A549 (cell line): Measurements from ENCODE around the gene PLEKHA7. TPM values are rescaled to one million over a fixed set of nuclear protein-coding genes. Genes with fewer than 3 reads are reported as not detected.

ENCODE experiments used
- ATAC-seq, 2 experiments: fragments of 200-7000 bp in 1 of 2; fragments of >200 bp in 1 of 2; cut with Nextera tagmentation in 1 of 2; cut with Tn5 transposase in 1 of 2; 3 replicates each; pipeline versions ENCODE4 v1.8.0 to v1.9.1; 2018 to 2020; ENCODE audit warnings: mild to moderate bottlenecking in 1 of 2, moderate library complexity in 1 of 2
- CTCF ChIA-PET: fragments of 300-600 bp; sonication (Branson Sonifier 250); formaldehyde crosslinking; extraction: SDS; loops from one replicate; lab custom pipeline; 2021; ENCODE audit warnings: antibody characterized with exemption, inconsistent platforms; lab: Yijun Ruan, JAX
- POLR2A ChIA-PET: fragments of 350-600 bp; formaldehyde crosslinking; extraction: SDS; loops from one replicate; lab custom pipeline; 2021; ENCODE audit warnings: antibody characterized with exemption, inconsistent platforms; lab: Yijun Ruan, JAX
- DNase-seq, 2 experiments: peaks; one replicate each; pipeline versions ENCODE4 v3.0.0 to v3.0.0-alpha.2; 2011 to 2016; ENCODE audit warnings: low read depth in 1 of 2, low spot score in 1 of 2
- FAIRE-seq: peaks from 2 replicates; lab custom pipeline; 2011; peaks lifted over from hg19 to GRCh38; lab: Jason Lieb, UNC
- H3K27ac ChIP-seq, 2 experiments: fragments of >200 bp; sonication (Bioruptor Twin); formaldehyde crosslinking; 3 replicates each; pipeline ENCODE4 v1.5.1; 2016 to 2017
- H3K4me1 ChIP-seq: fragments of >200 bp; sonication (Bioruptor Twin); formaldehyde crosslinking; 3 replicates; pipeline ENCODE4 v1.6.1; 2016
- H3K4me2 ChIP-seq: fragments of >200 bp; sonication (Bioruptor Twin); formaldehyde crosslinking; 3 replicates; pipeline ENCODE4 v1.6.1; 2016
- H3K4me3 ChIP-seq: fragments of >200 bp; sonication (Bioruptor Twin); formaldehyde crosslinking; 3 replicates; pipeline ENCODE4 v1.5.1; 2016
- H3K9me3 ChIP-seq: fragments of >200 bp; sonication (Bioruptor Twin); formaldehyde crosslinking; 3 replicates; pipeline ENCODE4 v1.6.1; 2016
- ATOH8 ChIP-seq: fragments of 250-450 bp; sonication (Bioruptor Pico); IDR thresholded peaks from 2 replicates; pipeline ENCODE4 v1.5.0; 2020; ENCODE audit warnings: low read depth, mild to moderate bottlenecking, moderate library complexity
- BCL3 ChIP-seq: fragments of >200 bp; sonication (Bioruptor Twin); formaldehyde crosslinking; IDR thresholded peaks from 3 replicates; pipeline ENCODE4 v1.6.1; 2016
- CBX8 ChIP-seq: fragments of 200-600 bp; sonication (generic); IDR thresholded peaks from 2 replicates; pipeline ENCODE4 v1.6.1; 2016
- CHD2 ChIP-seq: fragments of 150-350 bp; IDR thresholded peaks from 2 replicates; pipeline ENCODE4 v1.6.1; 2014; ENCODE audit warnings: low read length; ENCODE audit not compliant: partially characterized antibody
- CHD4 ChIP-seq: fragments of 200-600 bp; sonication (generic); IDR thresholded peaks from 2 replicates; pipeline ENCODE4 v1.6.1; 2016; ENCODE audit warnings: antibody characterized with exemption, mild to moderate bottlenecking, borderline replicate concordance
- CTCF ChIP-seq: fragments of >200 bp; sonication (Bioruptor Twin); formaldehyde crosslinking; IDR thresholded peaks from 3 replicates; pipeline ENCODE4 v1.5.1; 2016
- E2F6 ChIP-seq: IDR thresholded peaks from 2 replicates; pipeline ENCODE4 v1.6.1; 2012; ENCODE audit warnings: low read depth, borderline replicate concordance
- EHF ChIP-seq: fragments of 250-450 bp; sonication (Bioruptor Pico); IDR thresholded peaks from 2 replicates; pipeline ENCODE4 v1.5.0; 2020; ENCODE audit warnings: mild to moderate bottlenecking
- EHMT2 ChIP-seq: fragments of 200-600 bp; sonication (generic); IDR thresholded peaks from 2 replicates; pipeline ENCODE4 v1.6.1; 2016; ENCODE audit warnings: antibody characterized with exemption, low read depth, mild to moderate bottlenecking, moderate library complexity
- EP300 ChIP-seq, 2 experiments: fragments of >200 bp; sonication (Bioruptor Twin); formaldehyde crosslinking; IDR thresholded peaks; 2 replicates in 1 of 2; 3 replicates in 1 of 2; pipeline ENCODE4 v1.6.1; 2016 to 2017
- FOXS1 ChIP-seq: fragments of 250-450 bp; sonication (Bioruptor Pico); IDR thresholded peaks from 2 replicates; pipeline ENCODE4 v1.5.0; 2020; ENCODE audit warnings: mild to moderate bottlenecking, moderate library complexity
- HOXA7 ChIP-seq: fragments of 250-450 bp; sonication (Bioruptor Pico); IDR thresholded peaks from 2 replicates; pipeline ENCODE4 v1.5.0; 2020; ENCODE audit warnings: mild to moderate bottlenecking, moderate library complexity
- HOXB13 ChIP-seq: fragments of 250-450 bp; sonication (Bioruptor Pico); IDR thresholded peaks from 2 replicates; pipeline ENCODE4 v1.5.0; 2020; ENCODE audit warnings: low read depth, mild to moderate bottlenecking, moderate library complexity
- JUNB ChIP-seq: fragments of >200 bp; sonication (Bioruptor Twin); formaldehyde crosslinking; IDR thresholded peaks from 2 replicates; pipeline ENCODE4 v1.6.1; 2016
- KDM1A ChIP-seq: fragments of 200-600 bp; sonication (generic); IDR thresholded peaks from 2 replicates; pipeline ENCODE4 v1.6.1; 2016; ENCODE audit warnings: low read depth, mild to moderate bottlenecking
- KDM5A ChIP-seq: fragments of 200-600 bp; sonication (generic); IDR thresholded peaks from 2 replicates; pipeline ENCODE4 v1.6.1; 2016; ENCODE audit warnings: antibody characterized with exemption, mild to moderate bottlenecking
- MAFK ChIP-seq: fragments of 450-650 bp; IDR thresholded peaks from 2 replicates; pipeline ENCODE4 v1.6.1; 2014; ENCODE audit not compliant: partially characterized antibody
- NFE2L2 ChIP-seq: fragments of 150-350 bp; conservative IDR thresholded peaks from 2 replicates; pipeline ENCODE4 v1.6.1; 2014; ENCODE audit warnings: low read length
- POLR2AphosphoS2 ChIP-seq: conservative IDR thresholded peaks from 2 replicates; pipeline ENCODE4 v1.6.1; 2012; ENCODE audit warnings: low read length, improper control_type of control experiment, inconsistent platforms
- RARB ChIP-seq: fragments of 250-450 bp; sonication (Bioruptor Pico); IDR thresholded peaks from 2 replicates; pipeline ENCODE4 v1.8.0; 2021; ENCODE audit warnings: mild to moderate bottlenecking, moderate library complexity
- REST ChIP-seq: fragments of 200-600 bp; sonication (generic); IDR thresholded peaks from 2 replicates; pipeline ENCODE4 v1.6.1; 2016; ENCODE audit warnings: antibody characterized with exemption, mild to moderate bottlenecking, moderate library complexity
- TFCP2L1 ChIP-seq: fragments of 250-450 bp; sonication (Bioruptor Pico); IDR thresholded peaks from 2 replicates; pipeline ENCODE4 v1.5.0; 2021; ENCODE audit warnings: mild to moderate bottlenecking
- ZC3H11A ChIP-seq: fragments of 450-650 bp; IDR thresholded peaks from 2 replicates; pipeline ENCODE4 v1.6.1; 2014; ENCODE audit warnings: antibody characterized with exemption, mild to moderate bottlenecking
- ZFP36 ChIP-seq: fragments of 450-650 bp; IDR thresholded peaks from 2 replicates; pipeline ENCODE4 v1.6.1; 2014; ENCODE audit warnings: borderline replicate concordance; ENCODE audit not compliant: partially characterized antibody
- ZNF302 ChIP-seq: fragments of 250-450 bp; sonication (Bioruptor Pico); IDR thresholded peaks from 2 replicates; pipeline ENCODE4 v1.9.0; 2021; ENCODE audit warnings: inconsistent platforms, mild to moderate bottlenecking, moderate library complexity
- ZSCAN20 ChIP-seq: fragments of 250-450 bp; sonication (Bioruptor Pico); IDR thresholded peaks from 2 replicates; pipeline ENCODE4 v1.8.0; 2022; ENCODE audit warnings: mild to moderate bottlenecking, moderate library complexity
- WGBS: methylation state at CpG from one replicate; pipeline ENCODE4 v1.1.6; 2017; ENCODE audit errors: missing lambda C conversion rate; 5-methylcytosine and 5-hydroxymethylcytosine counted together
- polyA plus RNA-seq, 4 experiments: library from polyadenylated mRNA; depleted of rRNA in 3 of 4; stranded (reverse); fragments of >200 nt; fragmentation: RNase III in 1 of 4; extraction: RNeasy Plus Mini Kit Qiagen cat#74134 plus additional on column Dnase treatment in 1 of 4; gene quantifications; 2 replicates in 3 of 4; 3 replicates in 1 of 4; pipeline ENCODE4 v1.2.3, GENCODE V29; 2011 to 2017

The PLEKHA7 gene
- polyA plus RNA-seq, 2 of the 4 experiments (the other 2 are of a cell fraction), result 8.7 to 13.8 TPM

- DNase-seq (no peak), FAIRE-seq (no peak), ATAC-seq (no peak)
- H3K4me3 ChIP-seq, result no peak overlapping the region
- H3K9me3 ChIP-seq, result no peaks in the 10 kb centered on the region
- WGBS, result 14% methylated on average over 1 of the region's 1 CpG
- H3K4me1 ChIP-seq, result peaks cover 35% of the 10 kb centered on the region
- H3K27ac ChIP-seq, result peak overlapping the region; percentile 16 to 61; a peak in 3 of 6 replicates
- no peak for TF ChIP-seq HOXA7 (CRISPR knock-in tag)
- no peak for TF ChIP-seq ZNF302 (CRISPR knock-in tag)
- TF ChIP-seq ATOH8 (CRISPR knock-in tag), result no peak
- no peak for TF ChIP-seq NFE2L2
- TF ChIP-seq HOXB13 (CRISPR knock-in tag), result no peak
- TF ChIP-seq CHD4, result no peak
- no peak for TF ChIP-seq CHD2
- TF ChIP-seq POLR2AphosphoS2, result no peak
- no peak for TF ChIP-seq EHF (CRISPR knock-in tag)
- no peak for TF ChIP-seq ZC3H11A
- TF ChIP-seq CTCF, result no peak
- H3K4me2 ChIP-seq, result peak overlapping the region; percentile 20
- CTCF ChIA-PET, result interaction anchor here (4.3 kb wide), 1 partner anchor 42 kb away, joined by 22 read pairs; no protein-coding TSS in a partner anchor
- POLR2A ChIA-PET, result interaction anchor here (0.6 kb wide), 1 partner anchor 14 kb away, joined by 3 read pairs; no protein-coding TSS in a partner anchor
Measured at GRCh38 chr11:17020831-17021230, 6.6 kb upstream of the PLEKHA7 start.

- Histone ChIP-seq H3K27ac (peak overlapping the region in 1 of 2 experiments; percentile 41; a peak in 1 of 6 replicates), H3K4me3 (no peak overlapping the region), H3K9me3 (no peaks in the 10 kb centered on the region), H3K4me1 (peaks cover 40% of the 10 kb centered on the region), H3K4me2 (peak overlapping the region; percentile 4; the same call in 1 of the 3 replicates)
- FAIRE-seq, result no peak
- CTCF ChIA-PET, result no interaction called here
- POLR2A ChIA-PET, result no interaction called here
- no peak for ATAC-seq
- 61% methylated on average over 1 of the region's 1 CpG for WGBS
- no peak for DNase-seq
- no peak for TF ChIP-seq CHD2
- TF ChIP-seq KDM5A, result no peak
- TF ChIP-seq ZFP36, result no peak
- TF ChIP-seq ATOH8 (CRISPR knock-in tag), result no peak
- no peak for TF ChIP-seq JUNB
- TF ChIP-seq EHF (CRISPR knock-in tag), result no peak
- TF ChIP-seq EP300 (IDR thresholded peaks at IDR 0.05), result no peak
- TF ChIP-seq FOXS1 (CRISPR knock-in tag), result no peak
- no peak for TF ChIP-seq EHMT2
- no peak for TF ChIP-seq E2F6
- no peak for TF ChIP-seq CBX8
- TF ChIP-seq RARB (CRISPR knock-in tag), result no peak
- TF ChIP-seq TFCP2L1 (CRISPR knock-in tag), result no peak
- TF ChIP-seq MAFK, result no peak
- no peak for TF ChIP-seq CHD4
- TF ChIP-seq KDM1A, result no peak
- no peak for TF ChIP-seq ZSCAN20 (CRISPR knock-in tag)
- TF ChIP-seq BCL3, result no peak
- no peak for TF ChIP-seq REST
Measured at GRCh38 chr11:17019232-17019631, 5.0 kb upstream of the PLEKHA7 start.
